ENCODE data around the gene HERC5. TPM values are rescaled to one million over a fixed set of nuclear protein-coding genes. Genes with fewer than 3 reads are reported as not detected.

The HERC5 gene
- total RNA-seq, 1 donor, result 1.4 TPM

DNA sequence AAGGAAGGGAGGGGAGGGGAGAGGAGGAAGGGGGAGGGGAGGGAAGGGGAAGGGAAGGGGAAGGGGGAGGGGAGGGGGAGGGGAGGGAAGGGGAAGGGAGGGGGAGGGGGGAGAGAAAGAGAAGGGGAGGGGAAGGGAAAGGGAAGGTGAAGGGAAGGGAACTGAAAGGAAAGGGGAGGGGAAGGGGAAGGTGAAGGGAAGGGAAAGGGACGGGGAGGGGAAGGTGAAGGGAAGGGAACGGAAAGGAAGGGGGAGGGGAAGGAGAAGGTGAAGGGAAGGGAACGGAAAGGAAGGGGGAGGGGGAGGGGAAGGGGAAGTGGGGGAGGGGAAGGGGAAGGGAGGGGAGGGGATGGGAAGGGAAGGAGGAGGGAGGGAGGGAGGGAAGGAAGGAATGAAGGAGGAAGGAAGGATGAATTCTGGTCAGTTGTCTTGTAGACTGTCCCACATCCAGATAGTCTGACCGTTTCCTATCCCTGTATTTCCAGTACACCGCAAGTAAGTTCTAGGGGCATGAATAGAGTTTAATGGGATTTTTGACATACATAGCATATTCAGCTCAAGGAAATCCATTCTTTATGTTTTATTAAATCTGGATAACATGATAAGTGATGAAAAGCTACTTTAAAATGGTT is 20.4 kb downstream of the HERC5 start:
- Histone ChIP-seq H3K4me2 (ENCODE audit: insufficient read depth, low read length) (no peak overlapping the region), H3K36me3 (ENCODE audit: insufficient read depth, low read length) (no peaks in the 10 kb centered on the region), H3K27ac (ENCODE audit: low read depth, low read length) (no peak overlapping the region), H3K27me3 (ENCODE audit: insufficient read depth, low read length) (peaks cover 10% of the 10 kb centered on the region), H2AFZ (ENCODE audit: low read length) (no peak overlapping the region), H3K79me2 (ENCODE audit: insufficient read depth, low read length) (no peaks in the 10 kb centered on the region), H3K4me3 (ENCODE audit: insufficient read depth, low read length) (no peak overlapping the region), H4K20me1 (ENCODE audit: insufficient read depth, low read length) (no peaks in the 10 kb centered on the region), H3K4me1 (ENCODE audit: insufficient read depth, low read length) (no peaks in the 10 kb centered on the region), H3K9me3 (ENCODE audit: low read depth, low read length) (no peaks in the 10 kb centered on the region)
- no peak for TF ChIP-seq CTCF (IDR thresholded peaks at IDR 0.05; ENCODE audit: extremely low read depth, low read depth, low read length)
- DNase-seq (ENCODE audit: insufficient read length, low spot score, missing footprints), result no peak

DNA sequence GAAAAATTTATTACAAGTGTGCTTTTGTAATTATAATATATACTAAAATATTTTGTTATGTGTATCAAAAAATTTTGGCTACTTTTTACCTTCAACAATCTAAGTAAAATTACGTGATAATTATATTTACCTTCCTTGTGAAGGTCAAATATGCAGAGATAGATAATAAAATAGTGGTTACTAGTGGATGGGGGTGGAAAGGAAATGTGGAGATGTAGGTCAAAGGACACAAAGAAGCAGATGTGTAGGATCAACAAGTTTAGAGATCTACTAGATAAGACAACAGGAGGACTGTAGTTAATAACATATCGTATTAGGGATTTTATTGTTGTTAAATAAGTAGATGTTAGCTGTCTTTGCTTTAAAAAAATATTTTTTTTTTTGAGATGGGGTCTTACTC is 21.3 kb downstream of the HERC5 start:
- H3K27ac ChIP-seq (ENCODE audit: low read depth, low read length), result no peak overlapping the region
- no peak overlapping the region for H2AFZ ChIP-seq (ENCODE audit: low read length)
- no peak for DNase-seq (ENCODE audit: insufficient read length, low spot score, missing footprints)
- no peak for TF ChIP-seq CTCF (IDR thresholded peaks at IDR 0.05; ENCODE audit: extremely low read depth, low read depth, low read length)
- peaks cover 7% of the 10 kb centered on the region for H3K27me3 ChIP-seq (ENCODE audit: insufficient read depth, low read length)
- H3K4me3 ChIP-seq (ENCODE audit: insufficient read depth, low read length), result no peak overlapping the region
- no peak overlapping the region for H3K4me2 ChIP-seq (ENCODE audit: insufficient read depth, low read length)
- H3K36me3 ChIP-seq (ENCODE audit: insufficient read depth, low read length), result no peaks in the 10 kb centered on the region
- H3K4me1 ChIP-seq (ENCODE audit: insufficient read depth, low read length), result no peaks in the 10 kb centered on the region
- no peaks in the 10 kb centered on the region for H4K20me1 ChIP-seq (ENCODE audit: insufficient read depth, low read length)
- no peaks in the 10 kb centered on the region for H3K79me2 ChIP-seq (ENCODE audit: insufficient read depth, low read length)
- H3K9me3 ChIP-seq (ENCODE audit: low read depth, low read length), result no peaks in the 10 kb centered on the region

GRCh38 chr4:88481537-88481936 is 24.6 kb downstream of the HERC5 start:
- TF ChIP-seq CTCF (IDR thresholded peaks at IDR 0.05; ENCODE audit: extremely low read depth, low read depth, low read length), result no peak
- no peak overlapping the region for H3K27ac ChIP-seq (ENCODE audit: low read depth, low read length)
- no peaks in the 10 kb centered on the region for H3K9me3 ChIP-seq (ENCODE audit: low read depth, low read length)
- H4K20me1 ChIP-seq (ENCODE audit: insufficient read depth, low read length), result no peaks in the 10 kb centered on the region
- H3K4me3 ChIP-seq (ENCODE audit: insufficient read depth, low read length), result no peak overlapping the region
- H3K79me2 ChIP-seq (ENCODE audit: insufficient read depth, low read length), result no peaks in the 10 kb centered on the region
- H3K36me3 ChIP-seq (ENCODE audit: insufficient read depth, low read length), result no peaks in the 10 kb centered on the region
- H2AFZ ChIP-seq (ENCODE audit: low read length), result no peak overlapping the region
- no peaks in the 10 kb centered on the region for H3K27me3 ChIP-seq (ENCODE audit: insufficient read depth, low read length)
- no peak overlapping the region for H3K4me2 ChIP-seq (ENCODE audit: insufficient read depth, low read length)
- no peak for DNase-seq (ENCODE audit: insufficient read length, low spot score, missing footprints)
- no peaks in the 10 kb centered on the region for H3K4me1 ChIP-seq (ENCODE audit: insufficient read depth, low read length)

DNA sequence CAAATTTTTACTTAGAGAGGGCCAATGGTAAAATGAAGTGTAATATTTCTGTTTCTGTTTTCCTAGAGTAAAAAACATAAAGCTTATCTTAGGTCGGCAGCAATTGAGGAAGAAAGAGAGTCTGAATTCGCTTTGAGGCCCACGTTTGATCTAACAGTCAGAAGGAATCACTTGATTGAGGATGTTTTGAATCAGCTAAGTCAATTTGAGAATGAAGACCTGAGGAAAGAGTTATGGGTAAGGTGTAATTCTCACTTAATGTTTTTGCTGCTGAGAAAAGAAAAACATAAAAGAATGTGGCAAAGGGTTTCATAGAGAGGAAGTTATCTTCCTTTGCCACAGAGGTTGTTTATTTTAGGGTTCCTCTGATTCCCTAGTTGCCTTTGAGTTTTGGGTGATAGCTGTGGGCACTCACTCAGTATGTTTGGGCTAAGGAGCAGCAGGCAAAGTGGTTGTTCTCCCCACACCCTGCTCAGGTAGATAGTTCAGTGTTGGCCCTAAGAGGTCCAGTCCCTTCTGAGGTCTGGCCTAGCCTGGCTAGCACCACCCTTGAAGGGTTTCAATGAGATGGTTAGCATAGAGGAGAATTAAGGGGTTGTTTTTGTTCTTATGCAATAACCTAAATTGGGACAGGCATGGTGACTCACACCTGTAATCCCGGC is 32.3 kb downstream of the HERC5 start:
- no peak for DNase-seq (ENCODE audit: insufficient read length, low spot score, missing footprints)
- Histone ChIP-seq H3K4me3 (ENCODE audit: insufficient read depth, low read length) (no peak overlapping the region), H3K36me3 (ENCODE audit: insufficient read depth, low read length) (no peaks in the 10 kb centered on the region), H3K27me3 (ENCODE audit: insufficient read depth, low read length) (no peaks in the 10 kb centered on the region), H3K79me2 (ENCODE audit: insufficient read depth, low read length) (no peaks in the 10 kb centered on the region), H3K27ac (ENCODE audit: low read depth, low read length) (no peak overlapping the region), H3K4me2 (ENCODE audit: insufficient read depth, low read length) (no peak overlapping the region), H3K9me3 (ENCODE audit: low read depth, low read length) (no peaks in the 10 kb centered on the region), H3K4me1 (ENCODE audit: insufficient read depth, low read length) (no peaks in the 10 kb centered on the region), H2AFZ (ENCODE audit: low read length) (no peak overlapping the region), H4K20me1 (ENCODE audit: insufficient read depth, low read length) (no peaks in the 10 kb centered on the region)
- no peak for TF ChIP-seq CTCF (IDR thresholded peaks at IDR 0.05; ENCODE audit: extremely low read depth, low read depth, low read length)

Measured in osteoblast (primary cell).